ENCODE results near the gene PPT1.

PPT1 gene

GRCh38 chr1:40059338-40059959, 37.6 kb downstream of the PPT1 start:
- TF ChIP-seq, protein P1, sequence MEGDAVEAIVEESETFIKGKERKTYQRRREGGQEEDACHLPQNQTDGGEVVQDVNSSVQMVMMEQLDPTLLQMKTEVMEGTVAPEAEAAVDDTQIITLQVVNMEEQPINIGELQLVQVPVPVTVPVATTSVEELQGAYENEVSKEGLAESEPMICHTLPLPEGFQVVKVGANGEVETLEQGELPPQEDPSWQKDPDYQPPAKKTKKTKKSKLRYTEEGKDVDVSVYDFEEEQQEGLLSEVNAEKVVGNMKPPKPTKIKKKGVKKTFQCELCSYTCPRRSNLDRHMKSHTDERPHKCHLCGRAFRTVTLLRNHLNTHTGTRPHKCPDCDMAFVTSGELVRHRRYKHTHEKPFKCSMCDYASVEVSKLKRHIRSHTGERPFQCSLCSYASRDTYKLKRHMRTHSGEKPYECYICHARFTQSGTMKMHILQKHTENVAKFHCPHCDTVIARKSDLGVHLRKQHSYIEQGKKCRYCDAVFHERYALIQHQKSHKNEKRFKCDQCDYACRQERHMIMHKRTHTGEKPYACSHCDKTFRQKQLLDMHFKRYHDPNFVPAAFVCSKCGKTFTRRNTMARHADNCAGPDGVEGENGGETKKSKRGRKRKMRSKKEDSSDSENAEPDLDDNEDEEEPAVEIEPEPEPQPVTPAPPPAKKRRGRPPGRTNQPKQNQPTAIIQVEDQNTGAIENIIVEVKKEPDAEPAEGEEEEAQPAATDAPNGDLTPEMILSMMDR (IDR thresholded peaks at IDR 0.05) = no peak

GRCh38 chr1:40058453-40059337, 38.4 kb downstream of the PPT1 start:
- TF ChIP-seq, protein P1 (IDR thresholded peaks at IDR 0.05) = no peak

- TF ChIP-seq, protein P1 (IDR thresholded peaks at IDR 0.05) = no peak
These were observed 39.0 kb downstream of the PPT1 start for GRCh38 chr1:40058097-40058452.

DNA sequence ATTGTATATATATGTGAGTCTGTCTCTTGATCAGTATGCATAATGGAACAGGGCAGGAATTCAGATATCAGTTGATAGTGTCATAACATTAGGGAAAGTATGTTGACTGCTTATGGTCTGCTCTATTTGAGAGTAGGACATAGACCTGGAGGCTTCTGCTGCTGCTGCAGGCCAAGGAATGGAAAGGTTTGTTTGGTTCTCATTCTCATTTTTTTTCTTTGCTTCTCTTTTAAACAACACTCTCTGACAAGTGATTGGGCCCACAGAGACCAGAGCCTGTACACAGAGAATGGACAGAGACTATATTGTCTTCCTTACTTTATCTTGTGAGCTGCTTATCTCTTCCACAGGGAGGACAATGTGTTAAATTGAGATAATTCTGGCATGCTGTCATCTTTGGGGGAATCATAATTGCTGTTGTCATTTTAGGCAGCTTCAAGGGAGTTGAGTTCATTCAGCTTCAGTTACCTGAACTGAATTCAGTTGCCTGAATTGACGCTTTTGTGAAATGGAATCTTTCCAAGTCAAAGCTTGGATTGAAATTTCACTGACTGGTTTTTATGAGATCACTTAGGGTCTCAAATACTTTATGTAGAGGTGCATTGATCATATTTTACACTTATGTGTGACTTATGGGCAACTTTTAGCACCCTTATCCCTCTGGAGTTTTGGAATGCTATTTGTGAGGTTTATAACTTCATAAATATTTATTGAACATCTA, 39.6 kb downstream of the PPT1 start:
- TF ChIP-seq, protein P1 (IDR thresholded peaks at IDR 0.05) = no peak

DNA sequence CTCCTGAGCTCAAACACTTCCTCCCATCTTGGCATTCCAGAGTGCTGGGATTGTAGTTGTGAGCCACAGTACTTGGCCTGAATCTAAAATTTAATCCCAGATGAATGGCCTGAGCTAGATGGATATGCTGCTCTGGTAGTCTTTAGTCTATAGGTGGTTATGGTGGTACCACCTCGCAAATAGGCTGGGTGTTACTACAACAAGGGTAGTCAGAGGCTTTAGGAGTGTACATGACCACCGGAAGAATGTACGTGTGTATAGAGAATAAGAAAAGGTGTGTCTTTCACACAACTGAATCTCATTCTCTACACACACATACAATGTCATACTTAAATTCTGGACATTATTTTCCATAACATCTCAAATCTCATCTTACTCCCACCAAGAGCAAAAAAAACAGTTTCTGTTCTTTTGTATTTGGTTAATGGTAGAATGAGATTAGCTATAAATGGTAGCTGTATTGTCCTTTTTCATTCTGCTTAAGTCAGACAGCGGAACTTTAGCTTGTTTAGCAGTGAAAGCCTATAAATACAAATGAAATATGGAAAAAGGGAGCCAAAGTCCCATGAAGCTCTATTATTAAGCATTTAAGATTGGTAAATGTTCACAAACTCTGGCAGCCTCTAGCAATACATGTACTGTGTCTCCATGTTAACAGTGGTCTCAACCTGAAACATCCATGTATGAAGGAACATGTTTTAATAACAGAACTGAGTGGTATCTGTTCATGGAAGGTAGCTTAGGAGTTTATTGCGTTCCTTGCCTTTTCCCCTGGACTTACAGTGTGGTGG, 40.3 kb downstream of the PPT1 start:
- TF ChIP-seq, protein P1 (IDR thresholded peaks at IDR 0.05) = no peak

DNA sequence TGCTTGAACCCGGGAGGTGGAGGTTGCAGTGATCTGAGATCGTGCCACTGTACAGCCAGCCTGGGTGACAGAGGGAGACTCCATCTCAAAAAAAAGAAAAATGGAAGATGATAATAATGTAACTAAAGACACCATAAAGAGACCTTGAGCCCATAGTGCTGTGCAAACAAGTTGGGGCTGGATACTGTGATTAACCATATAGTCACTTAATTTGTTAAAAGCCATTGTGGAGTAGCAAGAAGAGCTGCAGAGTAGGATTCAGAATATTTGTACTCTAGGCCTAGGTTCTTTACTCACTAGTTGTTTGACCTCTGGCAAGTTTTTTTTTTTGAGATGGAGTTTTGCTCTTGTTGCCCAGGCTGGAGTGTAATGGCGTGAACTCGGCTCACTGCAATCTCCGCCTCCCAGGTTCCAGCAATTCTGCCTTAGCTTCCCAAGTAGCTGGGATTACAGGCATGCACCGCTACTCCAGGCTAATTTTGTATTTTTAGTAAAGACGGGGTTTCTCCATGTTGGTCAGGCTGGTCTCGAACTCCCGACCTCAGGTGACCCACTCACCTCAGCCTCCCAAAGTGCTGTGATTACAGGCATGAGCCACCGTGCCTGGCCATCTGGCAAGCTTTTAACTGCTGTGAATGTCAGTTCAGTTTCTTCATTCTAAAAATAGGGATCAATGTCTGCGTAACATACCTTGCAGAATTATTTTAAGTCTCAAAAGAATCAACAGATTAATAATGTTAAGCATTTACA, 43.7 kb downstream of the PPT1 start:
- TF ChIP-seq, protein P1 (IDR thresholded peaks at IDR 0.05) = no peak
